ENCODE data around the gene MALL.
"Not testable (repeated sequence)": the region's sequence is repeated elsewhere in the genome, so short reads cannot be mapped to it uniquely, and the experiment has no call there.

DNA sequence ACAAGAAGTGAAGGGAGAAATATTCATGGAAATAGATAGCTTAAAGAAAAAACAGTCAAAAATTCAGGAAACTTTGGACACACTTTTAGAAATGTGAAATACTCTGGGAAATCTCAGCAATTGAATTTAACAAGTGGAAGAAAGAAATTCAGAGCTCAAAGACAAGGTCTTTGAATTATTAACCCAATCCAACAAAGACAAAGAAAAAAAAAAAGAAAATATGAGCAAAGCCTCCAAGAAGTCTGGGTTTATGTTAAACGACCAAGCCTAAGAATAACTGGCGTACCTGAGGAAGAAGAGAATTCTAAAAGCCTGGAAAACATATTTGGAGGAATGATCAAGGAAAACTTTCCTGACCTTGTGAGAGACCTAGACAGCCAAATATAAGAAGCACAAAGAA lies 7.3 kb downstream of the MALL start:
- TF ChIP-seq, protein P1, sequence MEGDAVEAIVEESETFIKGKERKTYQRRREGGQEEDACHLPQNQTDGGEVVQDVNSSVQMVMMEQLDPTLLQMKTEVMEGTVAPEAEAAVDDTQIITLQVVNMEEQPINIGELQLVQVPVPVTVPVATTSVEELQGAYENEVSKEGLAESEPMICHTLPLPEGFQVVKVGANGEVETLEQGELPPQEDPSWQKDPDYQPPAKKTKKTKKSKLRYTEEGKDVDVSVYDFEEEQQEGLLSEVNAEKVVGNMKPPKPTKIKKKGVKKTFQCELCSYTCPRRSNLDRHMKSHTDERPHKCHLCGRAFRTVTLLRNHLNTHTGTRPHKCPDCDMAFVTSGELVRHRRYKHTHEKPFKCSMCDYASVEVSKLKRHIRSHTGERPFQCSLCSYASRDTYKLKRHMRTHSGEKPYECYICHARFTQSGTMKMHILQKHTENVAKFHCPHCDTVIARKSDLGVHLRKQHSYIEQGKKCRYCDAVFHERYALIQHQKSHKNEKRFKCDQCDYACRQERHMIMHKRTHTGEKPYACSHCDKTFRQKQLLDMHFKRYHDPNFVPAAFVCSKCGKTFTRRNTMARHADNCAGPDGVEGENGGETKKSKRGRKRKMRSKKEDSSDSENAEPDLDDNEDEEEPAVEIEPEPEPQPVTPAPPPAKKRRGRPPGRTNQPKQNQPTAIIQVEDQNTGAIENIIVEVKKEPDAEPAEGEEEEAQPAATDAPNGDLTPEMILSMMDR (conservative IDR thresholded peaks at IDR 0.05), result not testable (repeated sequence)
- TF ChIP-seq EZH2 (IDR thresholded peaks at IDR 0.05; ENCODE audit: low read depth), result not testable (repeated sequence)

All from PC-9 (cell line).